ENCODE data around the gene MACROD2.

The MACROD2 gene

DNA sequence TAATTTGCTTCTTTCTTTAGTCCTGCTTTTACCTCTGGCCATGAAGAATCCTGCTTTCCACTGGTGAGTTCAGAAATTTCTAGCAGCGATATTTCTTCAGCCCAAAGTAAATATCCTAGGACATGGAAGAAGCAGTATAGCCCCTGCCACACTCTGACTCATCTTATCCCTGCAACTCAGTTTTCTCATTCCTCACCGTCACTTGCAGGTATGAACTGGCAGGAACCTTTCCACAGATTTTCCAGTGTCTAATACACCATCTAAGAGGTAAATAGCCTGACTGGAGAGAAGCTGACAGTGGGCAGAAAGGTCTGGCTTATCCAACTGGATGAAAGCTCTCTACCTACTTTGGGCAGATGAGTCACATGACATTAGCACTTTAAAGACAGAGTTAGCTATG lies 1158.8 kb downstream of the MACROD2 start:
- no peak for ATAC-seq
- TF ChIP-seq ZNF70 (CRISPR knock-in tag; IDR thresholded peaks at IDR 0.05): no peak
- no peak for TF ChIP-seq SNAI2 (CRISPR knock-in tag; IDR thresholded peaks at IDR 0.05)
- no peak for TF ChIP-seq ISL1 (CRISPR knock-in tag; IDR thresholded peaks at IDR 0.05)
- TF ChIP-seq BACH2 (CRISPR knock-in tag; IDR thresholded peaks at IDR 0.05; ENCODE audit: borderline replicate concordance): no peak
- no peak for TF ChIP-seq ZNF565 (CRISPR knock-in tag; conservative IDR thresholded peaks at IDR 0.05; ENCODE audit: low read depth)
- no peak for TF ChIP-seq ZNF8 (CRISPR knock-in tag; IDR thresholded peaks at IDR 0.05)
- no peak for TF ChIP-seq TSHZ2 (CRISPR knock-in tag; IDR thresholded peaks at IDR 0.05)
- TF ChIP-seq TOX (CRISPR knock-in tag; IDR thresholded peaks at IDR 0.05; ENCODE audit: borderline replicate concordance): no peak
- no peak for TF ChIP-seq ZC3H10 (CRISPR knock-in tag; IDR thresholded peaks at IDR 0.05)
- TF ChIP-seq, protein P1, sequence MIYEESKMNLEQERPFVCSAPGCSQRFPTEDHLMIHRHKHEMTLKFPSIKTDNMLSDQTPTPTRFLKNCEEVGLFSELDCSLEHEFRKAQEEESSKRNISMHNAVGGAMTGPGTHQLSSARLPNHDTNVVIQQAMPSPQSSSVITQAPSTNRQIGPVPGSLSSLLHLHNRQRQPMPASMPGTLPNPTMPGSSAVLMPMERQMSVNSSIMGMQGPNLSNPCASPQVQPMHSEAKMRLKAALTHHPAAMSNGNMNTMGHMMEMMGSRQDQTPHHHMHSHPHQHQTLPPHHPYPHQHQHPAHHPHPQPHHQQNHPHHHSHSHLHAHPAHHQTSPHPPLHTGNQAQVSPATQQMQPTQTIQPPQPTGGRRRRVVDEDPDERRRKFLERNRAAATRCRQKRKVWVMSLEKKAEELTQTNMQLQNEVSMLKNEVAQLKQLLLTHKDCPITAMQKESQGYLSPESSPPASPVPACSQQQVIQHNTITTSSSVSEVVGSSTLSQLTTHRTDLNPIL (CRISPR knock-in tag; IDR thresholded peaks at IDR 0.05; ENCODE audit: low read depth): no peak
- TF ChIP-seq ZFP30 (CRISPR knock-in tag; IDR thresholded peaks at IDR 0.05): no peak
- no peak for TF ChIP-seq ZFP3 (CRISPR knock-in tag; IDR thresholded peaks at IDR 0.05)
- no peak for TF ChIP-seq PPARA (CRISPR knock-in tag; IDR thresholded peaks at IDR 0.05; ENCODE audit: borderline replicate concordance)
- no peak for TF ChIP-seq OSR1 (CRISPR knock-in tag; IDR thresholded peaks at IDR 0.05)

GRCh38 chr20:15155848-15156401 lies 1160.6 kb downstream of the MACROD2 start:
- ATAC-seq: no peak
- TF ChIP-seq ZNF8 (CRISPR knock-in tag; IDR thresholded peaks at IDR 0.05) (no peak), RARB (CRISPR knock-in tag; IDR thresholded peaks at IDR 0.05) (no peak), OSR1 (CRISPR knock-in tag; IDR thresholded peaks at IDR 0.05) (no peak), ISL1 (CRISPR knock-in tag; IDR thresholded peaks at IDR 0.05) (no peak), ESRRG (CRISPR knock-in tag; IDR thresholded peaks at IDR 0.05) (no peak), TSHZ2 (CRISPR knock-in tag; IDR thresholded peaks at IDR 0.05) (no peak), TOX (CRISPR knock-in tag; IDR thresholded peaks at IDR 0.05; ENCODE audit: borderline replicate concordance) (no peak), BACH2 (CRISPR knock-in tag; IDR thresholded peaks at IDR 0.05; ENCODE audit: borderline replicate concordance) (no peak)
- TF ChIP-seq, protein P2, sequence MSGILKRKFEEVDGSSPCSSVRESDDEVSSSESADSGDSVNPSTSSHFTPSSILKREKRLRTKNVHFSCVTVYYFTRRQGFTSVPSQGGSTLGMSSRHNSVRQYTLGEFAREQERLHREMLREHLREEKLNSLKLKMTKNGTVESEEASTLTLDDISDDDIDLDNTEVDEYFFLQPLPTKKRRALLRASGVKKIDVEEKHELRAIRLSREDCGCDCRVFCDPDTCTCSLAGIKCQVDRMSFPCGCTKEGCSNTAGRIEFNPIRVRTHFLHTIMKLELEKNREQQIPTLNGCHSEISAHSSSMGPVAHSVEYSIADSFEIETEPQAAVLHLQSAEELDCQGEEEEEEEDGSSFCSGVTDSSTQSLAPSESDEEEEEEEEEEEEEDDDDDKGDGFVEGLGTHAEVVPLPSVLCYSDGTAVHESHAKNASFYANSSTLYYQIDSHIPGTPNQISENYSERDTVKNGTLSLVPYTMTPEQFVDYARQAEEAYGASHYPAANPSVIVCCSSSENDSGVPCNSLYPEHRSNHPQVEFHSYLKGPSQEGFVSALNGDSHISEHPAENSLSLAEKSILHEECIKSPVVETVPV (CRISPR knock-in tag; IDR thresholded peaks at IDR 0.05): no peak

DNA sequence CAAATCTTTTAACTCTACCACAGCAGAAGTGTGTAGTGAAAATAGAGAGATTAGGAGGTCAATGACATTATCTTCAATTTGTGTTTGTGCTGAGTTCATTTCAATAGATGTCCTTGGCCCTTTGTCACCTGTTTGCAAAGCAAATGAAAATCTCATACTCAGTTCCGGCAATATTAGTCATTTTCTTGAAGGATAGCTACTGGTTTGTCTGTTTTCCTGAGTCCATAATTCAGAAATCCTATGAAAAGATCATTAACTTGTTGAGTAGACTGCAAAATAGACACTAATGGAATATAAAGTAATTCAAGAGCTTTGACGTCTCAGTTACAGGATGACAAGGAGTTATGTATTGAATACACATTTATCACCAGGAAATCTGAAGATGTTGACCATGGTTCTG lies 1163.2 kb downstream of the MACROD2 start:
- no peak for ATAC-seq
- TF ChIP-seq ZNF565 (CRISPR knock-in tag; conservative IDR thresholded peaks at IDR 0.05; ENCODE audit: low read depth): no peak
- TF ChIP-seq TCF4 (CRISPR knock-in tag; IDR thresholded peaks at IDR 0.05; ENCODE audit: borderline replicate concordance): no peak
- no peak for TF ChIP-seq ZFP3 (CRISPR knock-in tag; IDR thresholded peaks at IDR 0.05)
- TF ChIP-seq GLIS3 (CRISPR knock-in tag; IDR thresholded peaks at IDR 0.05): no peak
- TF ChIP-seq ARNTL (CRISPR knock-in tag; IDR thresholded peaks at IDR 0.05; ENCODE audit: borderline replicate concordance, low read depth): no peak
- no peak for TF ChIP-seq ZC3H10 (CRISPR knock-in tag; IDR thresholded peaks at IDR 0.05)
- no peak for TF ChIP-seq ZNF8 (CRISPR knock-in tag; IDR thresholded peaks at IDR 0.05)
- TF ChIP-seq, protein P2 (CRISPR knock-in tag; IDR thresholded peaks at IDR 0.05): no peak
- no peak for TF ChIP-seq OSR1 (CRISPR knock-in tag; IDR thresholded peaks at IDR 0.05)
- no peak for TF ChIP-seq ZNF70 (CRISPR knock-in tag; IDR thresholded peaks at IDR 0.05)
- no peak for TF ChIP-seq ISL1 (CRISPR knock-in tag; IDR thresholded peaks at IDR 0.05)
- no peak for TF ChIP-seq CSDC2 (CRISPR knock-in tag; IDR thresholded peaks at IDR 0.05)
- no peak for TF ChIP-seq TOX (CRISPR knock-in tag; IDR thresholded peaks at IDR 0.05; ENCODE audit: borderline replicate concordance)
- TF ChIP-seq BACH2 (CRISPR knock-in tag; IDR thresholded peaks at IDR 0.05; ENCODE audit: borderline replicate concordance): no peak
- TF ChIP-seq SNAI2 (CRISPR knock-in tag; IDR thresholded peaks at IDR 0.05): no peak
